ENCODE results near the gene ZFYVE19.

Gene ZFYVE19

DNA sequence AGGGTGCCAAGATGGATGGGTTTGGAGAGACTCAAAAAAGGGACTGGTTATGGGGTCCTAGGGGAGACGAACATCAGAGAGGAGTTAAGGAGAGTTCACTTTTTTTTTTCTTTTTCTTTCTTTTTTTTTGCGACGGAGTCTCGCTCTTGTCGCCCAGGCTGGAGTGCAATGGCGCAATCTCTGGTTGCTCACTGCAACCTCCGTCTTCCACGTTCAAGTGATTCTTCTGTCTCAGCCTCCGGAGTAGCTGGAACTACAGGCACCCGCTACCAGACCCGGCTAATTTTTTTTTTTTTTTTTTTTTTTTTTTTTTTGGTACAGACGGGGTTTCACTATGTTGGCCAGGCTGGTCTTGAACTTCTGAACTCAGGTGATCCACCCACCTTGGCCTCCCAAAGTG lies 38.1 kb downstream of the ZFYVE19 start:
- WGBS (ENCODE audit: extremely low coverage, insufficient coverage, low lambda C conversion rate) = no CpG with 5 or more reads among the region's 12 CpGs
- peak overlapping the region; percentile 99 for H3K4me2 ChIP-seq (ENCODE audit: low read length)

GRCh38 chr15:40845511-40846284 lies 38.8 kb downstream of the ZFYVE19 start:
- H3K27me3 ChIP-seq (ENCODE audit: insufficient read depth, low read length, poor library complexity) = no peaks in the 10 kb centered on the region
- no peak overlapping the region for H2BK120ac ChIP-seq (ENCODE audit: low read depth, low read length)
- no peak overlapping the region for H2AK5ac ChIP-seq (ENCODE audit: low read length)
- peak; percentile 89 for DNase-seq
- H3K79me2 ChIP-seq (ENCODE audit: control insufficient read depth, insufficient read depth, low read length) = peaks cover 31% of the 10 kb centered on the region
- no peak overlapping the region for H3K23ac ChIP-seq (ENCODE audit: low read length)
- no peak overlapping the region for H4K8ac ChIP-seq (ENCODE audit: low read depth, low read length)
- H3K27ac ChIP-seq (ENCODE audit: low read depth, low read length) = no peak overlapping the region
- H2BK15ac ChIP-seq (replicated peaks; ENCODE audit: low read depth) = no peak overlapping the region
- no peak overlapping the region for H3K18ac ChIP-seq (ENCODE audit: low read length)
- H3K9ac ChIP-seq (ENCODE audit: low read length) = peak overlapping the region; percentile 25
- H3K4me1 ChIP-seq (ENCODE audit: control insufficient read depth, low read depth, low read length) = peaks cover 20% of the 10 kb centered on the region
- peaks cover 1% of the 10 kb centered on the region for H3K36me3 ChIP-seq (ENCODE audit: control insufficient read depth, insufficient read depth, low read length)
- H3K56ac ChIP-seq (ENCODE audit: low read length) = peak overlapping the region; percentile 62
- no peak overlapping the region for H2BK5ac ChIP-seq (ENCODE audit: low read length)
- peaks cover 25% of the 10 kb centered on the region for H3K79me1 ChIP-seq (ENCODE audit: low read length)
- H4K5ac ChIP-seq (ENCODE audit: low read length) = no peak overlapping the region
- H3K4me2 ChIP-seq (ENCODE audit: low read length) = peak overlapping the region; percentile 57
- no peak overlapping the region for H3K4me3 ChIP-seq (ENCODE audit: low read length)
- H3K4ac ChIP-seq (ENCODE audit: low read depth, low read length) = no peak overlapping the region
- no CpG with 5 or more reads among the region's 8 CpGs for WGBS (ENCODE audit: extremely low coverage, insufficient coverage, low lambda C conversion rate)

More for the DNA sequence above, 38.1 kb downstream of the ZFYVE19 start:
- Histone ChIP-seq H3K79me1 (ENCODE audit: low read length) (peaks cover 25% of the 10 kb centered on the region), H2BK15ac (replicated peaks; ENCODE audit: low read depth) (no peak overlapping the region), H2BK120ac (ENCODE audit: low read depth, low read length) (no peak overlapping the region), H3K9ac (ENCODE audit: low read length) (peak overlapping the region; percentile 94), H3K36me3 (ENCODE audit: control insufficient read depth, insufficient read depth, low read length) (peaks cover 1% of the 10 kb centered on the region), H3K27me3 (ENCODE audit: insufficient read depth, low read length, poor library complexity) (no peaks in the 10 kb centered on the region), H3K56ac (ENCODE audit: low read length) (peak overlapping the region; percentile 97), H3K27ac (ENCODE audit: low read depth, low read length) (no peak overlapping the region), H4K8ac (ENCODE audit: low read depth, low read length) (no peak overlapping the region), H3K23ac (ENCODE audit: low read length) (no peak overlapping the region), H3K4me1 (ENCODE audit: control insufficient read depth, low read depth, low read length) (peaks cover 20% of the 10 kb centered on the region), H3K4me3 (ENCODE audit: low read length) (peak overlapping the region; percentile 79), H3K4ac (ENCODE audit: low read depth, low read length) (no peak overlapping the region), H3K79me2 (ENCODE audit: control insufficient read depth, insufficient read depth, low read length) (peaks cover 31% of the 10 kb centered on the region), H3K18ac (ENCODE audit: low read length) (no peak overlapping the region), H4K5ac (ENCODE audit: low read length) (no peak overlapping the region), H2AK5ac (ENCODE audit: low read length) (no peak overlapping the region), H2BK5ac (ENCODE audit: low read length) (no peak overlapping the region)
- DNase-seq = no peak

GRCh38 chr15:40846841-40847222 lies 39.9 kb downstream of the ZFYVE19 start:
- Histone ChIP-seq H3K9ac (ENCODE audit: low read length) (no peak overlapping the region), H4K8ac (ENCODE audit: low read depth, low read length) (no peak overlapping the region), H3K79me2 (ENCODE audit: control insufficient read depth, insufficient read depth, low read length) (peaks cover 31% of the 10 kb centered on the region), H3K18ac (ENCODE audit: low read length) (no peak overlapping the region), H3K4ac (ENCODE audit: low read depth, low read length) (no peak overlapping the region), H2AK5ac (ENCODE audit: low read length) (peak overlapping the region; percentile 58), H3K4me1 (ENCODE audit: control insufficient read depth, low read depth, low read length) (peaks cover 20% of the 10 kb centered on the region), H3K23ac (ENCODE audit: low read length) (no peak overlapping the region), H2BK5ac (ENCODE audit: low read length) (no peak overlapping the region), H3K4me2 (ENCODE audit: low read length) (peak overlapping the region; percentile 29), H3K27ac (ENCODE audit: low read depth, low read length) (no peak overlapping the region), H3K4me3 (ENCODE audit: low read length) (no peak overlapping the region), H2BK15ac (replicated peaks; ENCODE audit: low read depth) (no peak overlapping the region), H4K5ac (ENCODE audit: low read length) (no peak overlapping the region), H3K27me3 (ENCODE audit: insufficient read depth, low read length, poor library complexity) (no peaks in the 10 kb centered on the region), H3K56ac (ENCODE audit: low read length) (peak overlapping the region; percentile 11), H3K79me1 (ENCODE audit: low read length) (peaks cover 25% of the 10 kb centered on the region), H3K36me3 (ENCODE audit: control insufficient read depth, insufficient read depth, low read length) (peaks cover 1% of the 10 kb centered on the region), H2BK120ac (ENCODE audit: low read depth, low read length) (no peak overlapping the region)
- no peak for DNase-seq

GRCh38 chr15:40847223-40847961 lies 40.5 kb downstream of the ZFYVE19 start:
- H3K27me3 ChIP-seq (ENCODE audit: insufficient read depth, low read length, poor library complexity) = no peaks in the 10 kb centered on the region
- H3K27ac ChIP-seq (ENCODE audit: low read depth, low read length) = no peak overlapping the region
- H4K5ac ChIP-seq (ENCODE audit: low read length) = no peak overlapping the region
- no peak overlapping the region for H2BK15ac ChIP-seq (replicated peaks; ENCODE audit: low read depth)
- H3K56ac ChIP-seq (ENCODE audit: low read length) = peak overlapping the region; percentile 60
- peak overlapping the region; percentile 38 for H3K9ac ChIP-seq (ENCODE audit: low read length)
- H3K18ac ChIP-seq (ENCODE audit: low read length) = no peak overlapping the region
- H2AK5ac ChIP-seq (ENCODE audit: low read length) = peak overlapping the region; percentile 58
- peaks cover 31% of the 10 kb centered on the region for H3K79me2 ChIP-seq (ENCODE audit: control insufficient read depth, insufficient read depth, low read length)
- H3K79me1 ChIP-seq (ENCODE audit: low read length) = peaks cover 25% of the 10 kb centered on the region
- no peak overlapping the region for H3K4ac ChIP-seq (ENCODE audit: low read depth, low read length)
- H2BK120ac ChIP-seq (ENCODE audit: low read depth, low read length) = no peak overlapping the region
- no peak overlapping the region for H4K8ac ChIP-seq (ENCODE audit: low read depth, low read length)
- H3K36me3 ChIP-seq (ENCODE audit: control insufficient read depth, insufficient read depth, low read length) = peaks cover 1% of the 10 kb centered on the region
- peaks cover 20% of the 10 kb centered on the region for H3K4me1 ChIP-seq (ENCODE audit: control insufficient read depth, low read depth, low read length)
- H3K4me2 ChIP-seq (ENCODE audit: low read length) = peak overlapping the region; percentile 29
- DNase-seq = peak; percentile 94
- H3K23ac ChIP-seq (ENCODE audit: low read length) = no peak overlapping the region
- H3K4me3 ChIP-seq (ENCODE audit: low read length) = no peak overlapping the region
- no CpG with 5 or more reads among the region's 7 CpGs for WGBS (ENCODE audit: extremely low coverage, insufficient coverage, low lambda C conversion rate)
- H2BK5ac ChIP-seq (ENCODE audit: low read length) = no peak overlapping the region

GRCh38 chr15:40850576-40851112 lies 43.8 kb downstream of the ZFYVE19 start:
- Histone ChIP-seq H3K9ac (ENCODE audit: low read length) (no peak overlapping the region), H2BK120ac (ENCODE audit: low read depth, low read length) (no peak overlapping the region), H3K36me3 (ENCODE audit: control insufficient read depth, insufficient read depth, low read length) (peaks cover 5% of the 10 kb centered on the region), H3K4me3 (ENCODE audit: low read length) (no peak overlapping the region), H2BK5ac (ENCODE audit: low read length) (no peak overlapping the region), H2BK15ac (replicated peaks; ENCODE audit: low read depth) (no peak overlapping the region), H4K5ac (ENCODE audit: low read length) (no peak overlapping the region), H3K4ac (ENCODE audit: low read depth, low read length) (no peak overlapping the region), H4K8ac (ENCODE audit: low read depth, low read length) (no peak overlapping the region), H3K4me1 (ENCODE audit: control insufficient read depth, low read depth, low read length) (peaks cover 15% of the 10 kb centered on the region), H3K27ac (ENCODE audit: low read depth, low read length) (no peak overlapping the region), H3K27me3 (ENCODE audit: insufficient read depth, low read length, poor library complexity) (no peaks in the 10 kb centered on the region), H3K23ac (ENCODE audit: low read length) (no peak overlapping the region), H3K56ac (ENCODE audit: low read length) (no peak overlapping the region), H3K79me1 (ENCODE audit: low read length) (peaks cover 20% of the 10 kb centered on the region), H3K4me2 (ENCODE audit: low read length) (no peak overlapping the region), H2AK5ac (ENCODE audit: low read length) (no peak overlapping the region), H3K79me2 (ENCODE audit: control insufficient read depth, insufficient read depth, low read length) (peaks cover 23% of the 10 kb centered on the region), H3K18ac (ENCODE audit: low read length) (no peak overlapping the region)
- no CpG with 5 or more reads among the region's 8 CpGs for WGBS (ENCODE audit: extremely low coverage, insufficient coverage, low lambda C conversion rate)
- DNase-seq = no peak
